HT-29 (cell line): ENCODE measurements around the gene KDM4B. TPM values are rescaled to one million over a fixed set of nuclear protein-coding genes. Genes with fewer than 3 reads are reported as not detected.

ENCODE experiments used
- DNase-seq: peaks from one replicate; pipeline ENCODE4 v3.0.0-alpha.2; 2015; ENCODE audit warnings: low spot score
- total RNA-seq: library from RNA; depleted of rRNA; stranded (reverse); fragments of >200 nt; shearing (Covaris generic); gene quantifications from 2 replicates; pipeline ENCODE4 v1.2.3, GENCODE V29; 2014

Gene KDM4B
- total RNA-seq, 1 experiment from 2014 or later: 7.8 TPM

- DNase-seq: no peak
Observed at GRCh38 chr19:5012688-5013457, 44.0 kb downstream of the KDM4B start.

- DNase-seq: no peak
Observed at GRCh38 chr19:5013761-5014160, 44.8 kb downstream of the KDM4B start.

GRCh38 chr19:5014941-5015340 lies 46.0 kb downstream of the KDM4B start:
- DNase-seq: no peak

DNA sequence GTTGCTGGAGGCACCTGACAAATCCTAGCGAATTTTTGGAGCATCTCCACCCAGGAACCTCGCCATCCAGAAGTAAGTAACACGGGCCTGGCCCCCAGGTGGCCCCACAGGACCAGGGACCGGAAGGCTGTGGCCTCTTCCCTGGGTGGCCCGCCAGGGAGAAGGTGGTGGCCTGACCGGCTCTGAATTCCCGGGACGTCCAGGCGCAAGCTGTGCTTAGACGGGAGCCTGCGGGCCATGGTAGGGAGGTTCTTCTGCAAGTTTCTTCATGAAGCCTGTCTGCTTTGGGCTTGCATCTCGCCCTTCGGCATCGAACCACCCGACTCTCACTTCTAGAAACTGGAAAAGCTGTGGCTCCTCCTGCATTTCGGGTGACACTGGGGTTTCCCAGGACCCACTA lies 47.4 kb downstream of the KDM4B start:
- DNase-seq: no peak

DNA sequence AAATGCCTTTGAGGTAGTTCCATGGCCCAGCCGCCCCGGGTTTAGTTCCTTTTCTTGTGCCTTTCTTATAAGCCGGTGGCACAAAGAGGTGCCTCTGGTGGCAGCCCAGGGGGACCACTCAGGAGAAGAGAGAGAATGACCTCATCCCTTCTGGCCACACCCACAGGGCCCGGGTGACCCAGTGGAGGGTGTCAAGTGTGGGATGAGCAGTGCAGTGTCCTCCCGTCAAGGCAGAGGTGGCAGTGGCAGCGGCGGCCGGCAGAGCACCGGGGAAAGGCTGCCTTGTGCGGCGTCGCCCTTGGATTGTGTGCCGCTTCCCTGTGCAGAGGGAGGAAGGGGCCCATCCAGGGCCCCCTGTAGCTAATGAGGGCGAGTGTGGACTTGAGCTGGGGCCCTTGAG lies 47.9 kb downstream of the KDM4B start:
- no peak for DNase-seq

DNA sequence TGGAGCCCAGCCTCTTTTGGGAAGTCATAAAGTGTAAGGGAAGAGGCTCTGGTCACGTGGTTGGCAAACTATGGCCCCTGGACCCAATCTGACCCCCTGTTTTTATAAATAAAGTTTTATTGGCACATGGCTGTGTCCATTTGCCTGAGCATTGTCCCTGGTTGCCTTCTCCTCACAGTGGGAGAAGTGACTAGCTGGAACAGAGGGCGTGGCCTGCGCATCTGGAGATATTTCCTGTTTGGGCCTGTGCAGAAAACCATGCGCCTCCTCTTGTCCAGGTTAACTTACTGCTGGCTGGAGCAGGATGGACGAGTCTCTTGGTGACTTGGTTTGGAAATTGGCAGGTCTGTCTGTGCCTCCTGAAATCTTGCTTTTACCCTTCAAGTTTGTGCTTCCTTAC lies 48.3 kb downstream of the KDM4B start:
- no peak for DNase-seq

DNA sequence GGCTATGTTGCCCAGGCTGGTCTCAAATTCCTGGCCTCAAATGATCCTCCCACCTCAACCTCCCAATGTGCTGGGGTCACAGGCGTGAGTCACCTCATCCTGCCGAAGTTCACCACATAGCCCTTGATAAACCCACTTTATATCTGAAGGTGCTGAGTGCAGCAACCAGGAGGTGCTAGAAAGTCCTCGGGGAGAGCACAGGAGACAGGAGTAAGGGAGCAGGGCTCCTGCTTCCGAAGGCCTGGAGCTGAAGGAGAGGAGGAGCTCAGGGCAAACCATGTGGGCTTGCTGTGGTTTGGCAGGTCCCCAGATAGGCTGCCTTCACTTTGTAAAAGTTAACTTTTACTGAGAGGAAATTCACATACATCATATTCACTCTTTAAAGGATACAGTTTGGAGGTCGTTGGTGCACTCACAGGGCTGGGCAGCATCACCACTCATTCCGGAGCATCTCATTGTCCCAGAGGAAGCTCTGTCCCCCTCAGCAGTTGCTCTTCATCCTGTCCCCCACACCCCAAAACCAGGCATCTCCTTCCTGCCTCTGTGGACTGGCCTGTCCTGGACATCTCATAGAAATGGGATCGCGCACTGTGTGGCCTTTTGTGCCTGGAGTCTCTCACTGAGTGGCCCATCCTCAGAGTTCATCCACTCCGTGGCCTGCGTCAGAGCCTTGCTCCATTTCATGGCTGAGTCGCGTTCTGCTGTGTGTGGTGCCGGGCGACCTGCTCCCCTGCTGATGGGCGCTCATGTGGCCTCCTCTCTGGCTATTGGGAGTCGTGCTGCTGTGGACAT lies 49.5 kb downstream of the KDM4B start:
- DNase-seq: no peak

GRCh38 chr19:5020368-5020767 lies 51.5 kb downstream of the KDM4B start:
- no peak for DNase-seq

GRCh38 chr19:5021046-5021445 lies 52.1 kb downstream of the KDM4B start:
- no peak for DNase-seq

DNA sequence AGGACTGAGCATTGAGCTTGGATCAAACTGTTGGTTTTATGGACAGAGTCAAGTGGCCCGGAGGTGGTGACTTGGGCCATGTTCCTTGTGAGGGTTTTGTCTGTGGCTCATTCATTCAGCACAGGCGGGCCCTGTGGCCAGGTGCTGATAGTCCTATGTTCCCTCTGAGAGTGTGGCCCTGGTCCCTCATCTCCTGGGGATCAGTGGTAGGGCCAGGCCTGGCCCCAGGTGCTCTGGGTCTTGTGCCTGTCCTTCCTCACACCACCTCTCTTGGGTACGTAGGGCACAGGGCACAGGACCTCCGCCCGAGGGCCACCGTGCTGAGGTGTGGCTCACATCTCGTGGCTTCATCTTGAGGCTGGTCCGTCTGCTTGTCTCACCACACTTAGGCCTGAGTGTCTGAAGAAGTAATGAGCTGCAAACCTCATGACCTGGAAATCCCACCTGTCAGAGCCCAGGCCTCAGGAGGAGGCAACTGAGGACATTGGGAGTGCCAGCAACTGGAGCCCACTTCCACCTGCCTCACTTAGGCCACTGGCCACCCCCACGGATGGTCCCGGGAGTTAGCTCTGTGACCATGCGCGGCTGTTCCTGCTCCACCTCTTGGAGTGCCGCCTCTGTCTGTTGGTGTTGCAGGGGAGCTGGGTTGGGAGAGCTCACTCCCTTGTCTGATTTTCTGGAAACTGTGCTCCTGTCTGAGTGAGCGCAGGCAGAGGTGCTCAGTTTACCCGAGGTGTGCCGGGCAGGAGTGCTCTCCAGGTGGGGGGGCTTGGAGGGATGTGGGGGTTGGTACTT lies 53.4 kb downstream of the KDM4B start:
- no peak for DNase-seq

GRCh38 chr19:5023128-5023571 lies 54.2 kb downstream of the KDM4B start:
- no peak for DNase-seq

DNA sequence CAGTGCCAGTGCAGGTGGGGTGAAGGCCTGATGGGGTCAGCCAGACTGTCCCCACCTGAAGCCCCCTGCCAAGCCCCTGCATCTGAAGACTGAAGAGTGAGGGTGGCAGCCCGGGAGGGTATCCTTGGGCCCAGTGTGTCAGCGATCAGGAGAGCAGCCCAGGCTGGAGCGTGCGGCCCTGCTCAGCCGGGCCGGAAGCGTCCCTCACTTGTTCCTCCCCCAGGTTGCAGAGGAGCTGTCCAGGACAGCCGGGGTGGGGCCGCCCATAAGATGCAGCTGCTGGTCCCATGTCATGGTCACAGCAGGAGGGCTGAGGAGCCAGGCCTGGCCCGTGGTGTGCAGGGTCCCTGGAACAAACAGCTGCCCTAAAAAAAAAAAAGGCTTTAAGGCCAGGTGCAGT lies 55.4 kb downstream of the KDM4B start:
- no peak for DNase-seq

DNA sequence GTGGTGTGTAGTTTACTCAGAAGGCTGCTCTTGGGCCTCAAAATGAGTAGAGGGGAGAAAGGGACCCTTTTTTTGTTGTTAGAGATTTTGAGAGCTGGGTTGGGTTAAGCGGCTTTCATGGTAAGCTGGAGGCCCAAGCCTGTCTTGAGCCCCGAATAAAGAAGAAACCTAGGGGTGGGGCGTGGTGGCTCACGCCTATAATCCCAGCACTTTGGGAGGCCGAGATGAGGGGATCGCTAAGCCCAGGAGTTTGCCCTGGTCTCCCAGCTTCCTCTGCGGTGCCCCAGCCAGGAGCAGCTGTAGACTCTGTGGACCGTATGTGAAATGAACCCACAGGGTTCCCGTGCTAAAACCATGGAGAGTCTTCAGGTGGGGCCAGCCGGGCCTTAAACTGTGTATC lies 56.1 kb downstream of the KDM4B start:
- DNase-seq: no peak

GRCh38 chr19:5026706-5027273 lies 57.9 kb downstream of the KDM4B start:
- DNase-seq: no peak

DNA sequence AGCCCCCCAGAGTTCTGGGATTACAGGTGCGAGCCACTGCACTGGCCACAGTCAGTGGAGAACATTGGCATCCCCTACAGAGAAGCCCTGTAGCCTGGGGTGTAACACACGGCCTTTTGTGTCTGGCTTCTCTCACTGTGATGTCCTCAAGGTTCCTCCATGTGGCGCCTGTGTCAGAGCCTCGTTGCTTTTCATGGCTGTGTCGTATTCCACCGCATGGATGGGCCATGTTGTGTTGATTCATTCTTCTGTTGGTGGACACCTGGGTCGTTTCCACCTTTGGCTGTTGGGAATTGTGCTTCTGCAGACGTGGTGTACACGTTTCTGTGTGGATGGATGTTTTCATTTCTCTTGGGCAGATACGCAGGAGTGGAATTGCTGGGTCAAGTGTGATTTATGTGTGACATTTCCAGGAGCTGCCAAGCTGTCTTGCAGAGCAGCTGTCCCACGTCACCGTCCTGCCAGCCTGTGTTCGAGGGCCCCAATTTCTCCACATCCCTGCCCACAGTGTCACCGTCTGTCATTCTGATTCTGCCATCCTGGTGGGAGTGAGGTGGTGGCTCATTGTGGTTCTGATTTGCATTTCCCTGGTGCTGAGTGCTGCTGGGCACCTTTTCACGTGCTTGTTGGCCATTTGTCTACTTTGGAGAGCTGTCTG lies 59.4 kb downstream of the KDM4B start:
- no peak for DNase-seq

- peak; percentile 53 for DNase-seq
Observed at GRCh38 chr19:5029596-5029995, 60.7 kb downstream of the KDM4B start.

DNA sequence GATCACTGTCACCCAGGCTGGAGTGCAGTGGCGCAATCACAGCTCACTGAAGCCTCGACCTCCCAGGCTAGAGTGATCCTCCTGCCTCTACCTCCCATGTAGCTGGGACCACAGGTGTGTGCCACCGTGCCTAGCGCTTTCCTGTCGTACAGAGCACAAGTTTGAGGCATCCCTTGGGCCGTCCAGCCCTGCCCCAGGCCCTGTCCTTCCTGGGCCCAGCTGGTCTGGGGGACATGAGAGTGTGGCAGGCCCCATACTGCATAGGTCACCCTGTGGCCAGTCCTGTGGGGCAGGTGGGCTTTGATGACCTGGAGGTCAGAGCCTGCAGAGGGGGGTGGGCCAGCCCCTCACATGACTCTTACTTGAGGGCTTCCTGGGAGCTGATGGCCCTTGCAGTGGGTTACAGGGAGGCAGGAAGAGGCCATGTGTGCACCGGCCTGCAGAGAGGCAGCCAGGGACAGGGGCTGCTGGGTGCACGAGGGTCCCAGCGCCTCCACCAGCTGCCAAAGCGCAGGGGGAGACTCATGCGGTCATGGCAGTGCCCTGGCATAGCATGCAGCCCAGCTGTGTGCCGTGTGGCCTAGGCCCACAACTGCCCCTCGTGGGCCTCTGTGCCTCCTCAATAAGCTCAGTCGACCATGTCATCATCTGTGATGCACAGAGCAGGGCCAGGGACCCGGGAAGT lies 61.4 kb downstream of the KDM4B start:
- no peak for DNase-seq

GRCh38 chr19:5030822-5031221 lies 61.9 kb downstream of the KDM4B start:
- DNase-seq: no peak

GRCh38 chr19:5031231-5032100 lies 62.6 kb downstream of the KDM4B start:
- DNase-seq: peak; percentile 64
